ENCODE results near the gene C2orf74. TPM values are rescaled to one million over a fixed set of nuclear protein-coding genes. Genes with fewer than 3 reads are reported as not detected.

The C2orf74 gene
- total RNA-seq, 1 experiment from 2014 or later = 7.7 TPM

GRCh38 chr2:61167579-61167978 is 5.6 kb downstream of the C2orf74 start:
- DNase-seq (ENCODE audit: low read depth, low spot score) (no peak), ATAC-seq (no peak)
- TF ChIP-seq, protein P1, sequence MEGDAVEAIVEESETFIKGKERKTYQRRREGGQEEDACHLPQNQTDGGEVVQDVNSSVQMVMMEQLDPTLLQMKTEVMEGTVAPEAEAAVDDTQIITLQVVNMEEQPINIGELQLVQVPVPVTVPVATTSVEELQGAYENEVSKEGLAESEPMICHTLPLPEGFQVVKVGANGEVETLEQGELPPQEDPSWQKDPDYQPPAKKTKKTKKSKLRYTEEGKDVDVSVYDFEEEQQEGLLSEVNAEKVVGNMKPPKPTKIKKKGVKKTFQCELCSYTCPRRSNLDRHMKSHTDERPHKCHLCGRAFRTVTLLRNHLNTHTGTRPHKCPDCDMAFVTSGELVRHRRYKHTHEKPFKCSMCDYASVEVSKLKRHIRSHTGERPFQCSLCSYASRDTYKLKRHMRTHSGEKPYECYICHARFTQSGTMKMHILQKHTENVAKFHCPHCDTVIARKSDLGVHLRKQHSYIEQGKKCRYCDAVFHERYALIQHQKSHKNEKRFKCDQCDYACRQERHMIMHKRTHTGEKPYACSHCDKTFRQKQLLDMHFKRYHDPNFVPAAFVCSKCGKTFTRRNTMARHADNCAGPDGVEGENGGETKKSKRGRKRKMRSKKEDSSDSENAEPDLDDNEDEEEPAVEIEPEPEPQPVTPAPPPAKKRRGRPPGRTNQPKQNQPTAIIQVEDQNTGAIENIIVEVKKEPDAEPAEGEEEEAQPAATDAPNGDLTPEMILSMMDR (IDR thresholded peaks at IDR 0.05) = no peak
- no peaks in the 10 kb centered on the region for H3K9me3 ChIP-seq (ENCODE audit: control insufficient read depth, insufficient read depth, low read depth, low read length)
- no peak overlapping the region for H3K27ac ChIP-seq (ENCODE audit: low read length)
- H3K4me3 ChIP-seq (ENCODE audit: low read depth in 2 of 2, low read length in 2 of 2) = no peak overlapping the region
- POLR2A ChIA-PET = interaction anchor here (1.3 kb wide), 1 partner anchor 9 kb away, joined by 3 read pairs; no protein-coding TSS in a partner anchor
- no peaks in the 10 kb centered on the region for H3K27me3 ChIP-seq (ENCODE audit: control insufficient read depth, insufficient read depth, low read length)
- CTCF ChIA-PET = no interaction called here
- BruUV-seq (replicated peaks) = no TSS peak
- no peaks in the 10 kb centered on the region for H3K36me3 ChIP-seq (ENCODE audit: control insufficient read depth, insufficient read depth, low read length)
- intact Hi-C loops (cut with micrococcal nuclease; ENCODE audit: unreplicated experiment) (no loop called here), in situ Hi-C loops (cut with HindIII; ENCODE audit: low pct_unique_long_range_greater_than_20kb, low sequenced_read_pairs) (no loop called here)
- H3K4me1 ChIP-seq (ENCODE audit: control insufficient read depth, insufficient read depth, low read length) = no peaks in the 10 kb centered on the region

DNA sequence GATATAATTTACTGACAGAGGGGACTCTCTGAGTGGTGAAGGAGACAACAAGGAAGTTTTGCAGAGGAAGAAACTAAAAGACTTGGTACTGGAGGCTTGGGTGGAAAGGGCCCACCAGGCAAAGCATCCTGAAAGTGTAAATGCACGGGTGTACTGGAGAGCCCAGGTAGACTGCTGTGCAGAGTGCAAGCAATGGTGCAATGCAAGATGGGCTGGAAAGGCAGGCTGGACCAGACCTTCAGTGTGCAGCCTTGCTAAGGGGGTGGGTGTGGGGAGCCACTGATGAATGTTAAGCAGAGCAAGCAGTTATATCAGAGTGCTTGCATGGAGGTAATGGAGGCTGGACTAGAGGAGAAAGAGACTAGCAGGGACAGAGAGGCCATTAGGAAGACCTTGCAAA is 10.7 kb downstream of the C2orf74 start:
- no peak for ATAC-seq
- BruUV-seq (replicated peaks) = no TSS peak
- peaks cover 5% of the 10 kb centered on the region; the same call in 1 of the 2 replicates for H3K4me1 ChIP-seq (ENCODE audit: control insufficient read depth, insufficient read depth, low read length)
- no peak overlapping the region for H3K27ac ChIP-seq (ENCODE audit: low read length)
- TF ChIP-seq, protein P1 (IDR thresholded peaks at IDR 0.05) = no peak
- TF ChIP-seq TCF7L2 (IDR thresholded peaks at IDR 0.05; ENCODE audit: low read depth, low read length) (no peak), REST (IDR thresholded peaks at IDR 0.05; ENCODE audit: insufficient read depth in 1 of 2, low read depth in 2 of 2, low read length in 1 of 2) (no peak), POLR2AphosphoS5 (IDR thresholded peaks at IDR 0.05; ENCODE audit: low read depth, low read length) (no peak), SIN3A (IDR thresholded peaks at IDR 0.05; ENCODE audit: borderline replicate concordance, insufficient read depth, low read depth, low read length) (no peak)
- no peak for DNase-seq (ENCODE audit: low read depth, low spot score)
- intact Hi-C loops (cut with micrococcal nuclease; ENCODE audit: unreplicated experiment) = no loop called here
- POLR2A ChIA-PET = no interaction called here
- no peak overlapping the region for H3K4me3 ChIP-seq (ENCODE audit: low read depth in 2 of 2, low read length in 2 of 2)
- CTCF ChIA-PET = no interaction called here
- H3K9me3 ChIP-seq (ENCODE audit: control insufficient read depth, insufficient read depth, low read depth, low read length) = no peaks in the 10 kb centered on the region
- H3K36me3 ChIP-seq (ENCODE audit: control insufficient read depth, insufficient read depth, low read length) = no peaks in the 10 kb centered on the region
- no peaks in the 10 kb centered on the region for H3K27me3 ChIP-seq (ENCODE audit: control insufficient read depth, insufficient read depth, low read length)
- in situ Hi-C loops (cut with HindIII; ENCODE audit: low pct_unique_long_range_greater_than_20kb, low sequenced_read_pairs) = no loop called here

DNA sequence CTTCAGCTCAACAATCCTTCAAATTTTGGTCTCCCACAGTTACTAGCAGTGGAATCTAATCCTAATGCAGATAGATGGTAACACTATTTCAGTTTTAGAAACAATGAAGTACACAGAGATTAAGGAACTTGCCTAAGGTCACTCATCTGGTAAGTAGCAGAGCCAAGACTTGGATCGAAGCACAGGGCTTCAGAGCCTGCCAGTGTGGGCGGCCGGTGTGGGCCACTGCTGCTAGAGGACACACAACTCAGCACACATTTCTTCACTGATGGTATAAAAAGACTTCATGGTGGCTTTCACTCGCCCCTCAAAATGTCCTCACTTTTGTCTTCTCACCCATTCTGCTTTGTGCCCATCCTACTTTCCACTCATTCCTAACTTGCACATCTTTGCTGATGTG is 11.1 kb downstream of the C2orf74 start:
- intact Hi-C loops (cut with micrococcal nuclease; ENCODE audit: unreplicated experiment) (no loop called here), in situ Hi-C loops (cut with HindIII; ENCODE audit: low pct_unique_long_range_greater_than_20kb, low sequenced_read_pairs) (no loop called here)
- H3K27me3 ChIP-seq (ENCODE audit: control insufficient read depth, insufficient read depth, low read length) = no peaks in the 10 kb centered on the region
- DNase-seq (ENCODE audit: low read depth, low spot score) = no peak
- H3K27ac ChIP-seq (ENCODE audit: low read length) = no peak overlapping the region
- H3K36me3 ChIP-seq (ENCODE audit: control insufficient read depth, insufficient read depth, low read length) = no peaks in the 10 kb centered on the region
- H3K9me3 ChIP-seq (ENCODE audit: control insufficient read depth, insufficient read depth, low read depth, low read length) = no peaks in the 10 kb centered on the region
- ChIA-PET POLR2A (no interaction called here), CTCF (no interaction called here)
- TF ChIP-seq, protein P1 (IDR thresholded peaks at IDR 0.05) = no peak
- TF ChIP-seq TCF7L2 (IDR thresholded peaks at IDR 0.05; ENCODE audit: low read depth, low read length) (no peak), SIN3A (IDR thresholded peaks at IDR 0.05; ENCODE audit: borderline replicate concordance, insufficient read depth, low read depth, low read length) (no peak), POLR2AphosphoS5 (IDR thresholded peaks at IDR 0.05; ENCODE audit: low read depth, low read length) (no peak), REST (IDR thresholded peaks at IDR 0.05; ENCODE audit: insufficient read depth in 1 of 2, low read depth in 2 of 2, low read length in 1 of 2) (no peak)
- peaks cover 5% of the 10 kb centered on the region; the same call in 1 of the 2 replicates for H3K4me1 ChIP-seq (ENCODE audit: control insufficient read depth, insufficient read depth, low read length)
- BruUV-seq (replicated peaks) = no TSS peak
- no peak overlapping the region for H3K4me3 ChIP-seq (ENCODE audit: low read depth in 2 of 2, low read length in 2 of 2)
- ATAC-seq = no peak
